Esophagus muscularis mucosa (tissue), 3 donors: ENCODE results near the gene MGLL.

ENCODE experiments used
- CTCF ChIP-seq, 3 experiments: fragments of 200-600 bp in 2 of 3; fragments of 450-650 bp in 1 of 3; sonication (generic) in 2 of 3; IDR thresholded peaks; one replicate each; pipeline ENCODE4 v1.5.1; 2017 to 2019; ENCODE audit warnings: antibody characterized with exemption in 3 of 3, mild to moderate bottlenecking in 2 of 3, moderate library complexity in 1 of 3
- POLR2A ChIP-seq: fragments of 450-650 bp; IDR thresholded peaks from one replicate; pipeline ENCODE4 v1.6.1; 2017; ENCODE audit warnings: antibody characterized with exemption, moderate library complexity, mild to moderate bottlenecking, low read depth
- POLR2AphosphoS5 ChIP-seq, 2 donors: sonication (generic); formaldehyde crosslinking; IDR thresholded peaks; one replicate each; pipeline ENCODE4 v1.6.1; 2017; ENCODE audit warnings: antibody characterized with exemption in 2 of 2

GRCh38 chr3:127735767-127736693, 86.3 kb downstream of the MGLL start:
- TF ChIP-seq CTCF (IDR thresholded peaks at IDR 0.05) (no peak), POLR2AphosphoS5 (IDR thresholded peaks at IDR 0.05) (peak in 1 of 2 donors; percentile 40), POLR2A (no peak)
